Measurements from ENCODE around the gene ZCCHC3.
A peak's percentile ranks its signal among the peaks of the same experiment; 100 is the strongest.

The ZCCHC3 gene

DNA sequence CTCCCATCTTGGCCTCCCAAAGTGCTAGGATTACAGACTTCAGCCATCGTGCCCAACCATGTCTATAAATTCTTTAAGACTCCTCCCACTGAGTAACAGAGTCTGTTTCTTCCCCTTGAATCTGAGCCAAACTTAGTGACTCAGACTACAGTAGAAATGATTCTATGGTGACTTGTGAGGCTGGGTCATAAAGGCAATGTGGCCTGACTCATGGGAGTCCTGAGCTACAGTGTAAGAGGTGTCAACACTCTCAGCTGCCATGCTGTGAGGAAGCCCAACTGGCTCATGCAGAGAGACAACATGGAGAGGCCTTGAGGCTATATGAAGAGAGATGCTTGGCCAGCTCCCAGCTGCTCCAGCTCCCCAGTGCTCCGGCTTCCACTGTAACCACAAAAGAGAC, 44.3 kb downstream of the ZCCHC3 start:
- no peak for DNase-seq (ENCODE audit: low read depth, low spot score)

DNA sequence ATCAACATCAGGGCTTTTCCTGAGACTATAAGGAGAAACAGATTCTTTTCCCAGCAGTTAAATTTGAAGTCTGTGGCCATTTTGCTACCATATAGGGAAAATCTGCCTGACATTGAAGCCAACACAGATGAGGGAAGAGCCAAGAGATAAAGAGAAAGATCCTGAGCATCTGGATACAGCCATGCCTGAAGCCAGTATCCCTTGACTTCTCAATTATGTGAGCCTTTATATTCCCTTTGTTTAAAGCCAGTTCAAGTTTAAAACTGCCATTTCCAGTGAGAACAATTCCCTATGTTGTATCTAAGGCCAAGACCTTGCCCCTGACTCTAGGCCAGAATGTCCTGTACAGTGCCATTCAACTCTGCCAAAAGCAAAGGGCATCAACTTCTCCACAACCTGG, 45.7 kb downstream of the ZCCHC3 start:
- no peak for DNase-seq (ENCODE audit: low read depth, low spot score)

DNA sequence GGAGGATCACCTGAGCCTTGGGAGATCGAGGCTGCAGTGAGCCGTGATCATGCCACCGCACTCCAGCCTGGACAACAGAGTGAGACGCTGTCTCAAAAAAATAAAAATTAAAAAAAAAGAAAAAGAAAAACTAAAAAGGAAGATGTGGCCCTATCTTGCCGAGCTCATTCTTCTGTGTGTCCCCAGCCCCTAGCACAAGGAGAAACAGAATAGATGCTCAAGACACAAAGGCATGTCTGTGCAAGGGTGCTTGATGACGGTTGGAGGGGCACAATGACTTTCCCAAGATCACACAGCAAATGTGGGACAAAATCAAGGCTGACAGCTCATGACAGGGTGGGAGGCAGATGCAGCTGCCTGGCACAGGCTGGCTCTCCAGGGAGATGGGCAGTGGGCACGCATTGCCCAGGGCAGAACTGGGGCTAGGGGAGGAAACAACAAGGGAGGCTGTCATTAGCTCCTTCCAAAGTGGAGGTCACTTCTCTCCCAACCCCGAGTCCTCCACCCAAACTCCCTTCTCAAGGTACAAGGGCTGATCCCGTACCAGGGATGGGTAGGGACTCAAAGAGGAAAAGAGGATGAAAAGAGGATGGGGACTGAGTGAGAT, 48.8 kb downstream of the ZCCHC3 start:
- DNase-seq (ENCODE audit: low read depth, low spot score), result no peak

DNA sequence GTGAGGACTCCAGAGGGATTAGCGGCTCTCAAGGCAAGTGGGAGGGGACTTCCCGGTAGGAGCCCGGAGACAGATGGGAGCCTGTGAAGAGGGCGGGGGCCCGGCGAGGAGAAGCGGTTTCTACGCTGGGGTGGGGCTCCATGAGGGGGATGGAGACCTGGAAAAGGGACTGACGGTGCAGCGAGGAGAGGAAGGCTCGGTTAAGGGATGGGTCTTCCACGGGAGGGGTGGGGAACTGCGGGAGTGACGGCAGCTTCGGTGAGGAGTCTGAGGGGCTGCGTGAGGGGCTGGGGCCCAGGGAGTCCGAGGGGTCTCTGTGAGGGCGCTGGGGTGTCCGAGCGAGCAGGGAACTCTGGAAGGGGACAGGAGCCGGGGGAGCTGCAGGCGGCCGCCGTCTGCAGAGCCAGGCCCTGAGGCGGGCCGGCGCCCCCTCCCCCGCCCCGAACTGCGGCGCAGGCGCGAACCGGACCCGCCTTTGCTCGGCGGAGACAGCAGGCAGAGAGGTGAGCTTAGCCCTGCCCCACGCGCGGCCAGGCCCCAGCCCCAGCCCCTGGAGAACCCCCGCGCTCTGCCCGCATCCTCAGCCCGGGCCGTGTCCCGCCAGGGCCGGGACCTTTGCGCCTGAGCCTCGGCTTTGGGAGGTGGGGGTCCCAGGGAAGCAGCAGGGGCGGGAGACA, 49.4 kb downstream of the ZCCHC3 start, which contains the start of gene NRSN2:
Gene NRSN2 (plus strand): TSS at position 472 of the 677 bp plus-strand sequence. CDS start 2,533 bp downstream, outside the sequence.
- DNase-seq (ENCODE audit: low read depth, low spot score), result no peak

DNA sequence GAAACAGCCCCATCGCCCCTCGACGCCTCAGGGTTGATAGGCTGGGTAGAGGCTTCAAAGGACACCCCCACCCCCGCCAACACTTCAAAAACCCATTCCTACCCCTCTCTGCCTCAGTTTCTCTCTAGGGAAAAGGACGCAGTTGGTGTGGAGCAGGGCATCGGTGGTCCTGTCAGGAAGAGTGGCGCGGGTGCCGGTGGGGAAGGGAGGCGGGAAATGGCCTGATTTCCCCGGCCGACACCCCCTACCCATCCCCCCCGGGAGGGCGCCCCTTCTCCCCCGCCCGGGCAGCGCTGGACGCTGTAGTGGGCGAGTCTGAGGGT, 49.9 kb downstream of the ZCCHC3 start:
- no peak for DNase-seq (ENCODE audit: low read depth, low spot score)

DNA sequence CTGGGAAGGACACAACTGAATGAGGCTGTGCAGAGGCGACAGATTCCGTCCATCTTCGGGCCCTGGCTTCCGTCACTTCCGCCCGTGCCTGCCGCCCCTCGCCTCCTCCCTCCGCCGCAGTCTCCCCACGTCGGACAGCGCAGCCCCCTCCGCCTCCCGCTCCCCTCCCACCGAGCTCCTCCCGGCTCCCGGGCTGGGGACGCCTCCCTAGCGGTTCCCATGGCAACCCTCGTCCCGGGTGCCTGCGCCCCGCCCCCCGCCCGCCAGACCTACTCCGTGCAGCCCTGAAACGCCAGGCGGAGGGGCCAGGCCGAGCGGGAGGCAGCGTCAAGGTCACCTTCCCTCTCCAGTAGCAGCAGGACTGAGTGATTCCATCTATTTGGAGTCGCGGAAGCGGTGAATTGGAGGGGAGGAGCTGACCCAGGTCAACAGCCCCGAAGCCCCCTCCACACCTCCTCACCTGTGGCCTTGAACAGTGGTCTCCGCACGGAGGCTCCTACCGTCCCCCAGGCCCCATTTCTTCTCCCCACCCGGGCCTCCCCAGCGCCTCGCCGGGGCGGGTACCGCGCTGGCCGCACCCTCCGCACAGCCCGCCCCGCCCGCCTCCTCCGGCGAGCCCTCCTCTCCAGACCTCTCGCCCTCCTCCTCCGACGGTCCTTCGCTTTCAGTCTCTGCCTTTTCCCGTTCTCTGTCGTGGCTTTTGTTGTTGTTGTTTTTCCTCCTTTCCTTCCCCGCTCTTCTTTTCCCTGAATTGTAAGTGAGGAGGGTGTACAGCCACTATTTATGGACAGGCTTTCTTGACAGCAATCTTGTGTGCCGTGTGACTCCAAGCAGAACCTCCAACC, 50.5 kb downstream of the ZCCHC3 start:
- DNase-seq (ENCODE audit: low read depth, low spot score), result peak; percentile 80

DNA sequence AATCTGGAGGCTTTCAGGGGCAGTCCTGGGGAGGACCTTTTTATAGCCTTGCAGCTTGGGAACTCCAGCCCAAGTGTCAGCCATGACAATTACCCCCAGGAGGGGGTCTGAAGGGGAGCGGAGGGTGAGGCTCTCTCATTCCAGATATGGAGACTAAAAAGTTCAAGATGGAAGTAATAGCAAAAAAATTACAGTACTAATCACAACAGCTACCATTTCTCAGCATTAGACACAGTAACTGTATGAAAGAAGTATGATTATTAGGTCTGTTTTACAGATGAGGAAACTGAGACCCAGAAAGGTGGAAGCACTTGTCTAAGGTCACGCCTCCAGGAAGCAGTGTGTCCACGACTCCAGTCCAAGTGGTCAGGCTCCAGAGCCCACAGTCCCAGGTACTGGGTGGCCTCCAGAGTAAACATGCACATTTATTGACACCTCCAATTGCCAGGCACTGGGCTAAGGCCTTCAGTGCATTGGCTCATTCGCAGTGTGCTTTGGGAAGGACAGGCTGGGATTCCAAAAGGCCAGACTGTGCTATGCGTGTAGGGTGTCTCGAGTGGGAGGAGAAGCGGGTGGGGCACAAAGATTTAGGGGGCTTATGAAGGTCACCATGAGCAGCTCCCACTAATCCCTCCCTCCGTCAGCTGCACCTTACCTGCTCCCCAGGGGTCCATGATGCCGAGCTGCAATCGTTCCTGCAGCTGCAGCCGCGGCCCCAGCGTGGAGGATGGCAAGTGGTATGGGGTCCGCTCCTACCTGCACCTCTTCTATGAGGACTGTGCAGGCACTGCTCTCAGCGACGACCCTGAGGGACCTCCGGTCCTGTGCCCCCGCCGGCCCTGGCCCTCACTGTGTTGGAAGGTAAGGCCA, 51.8 kb downstream of the ZCCHC3 start:
- DNase-seq (ENCODE audit: low read depth, low spot score), result no peak

Data from smooth muscle cell of the brain vasculature (primary cell).